GM10847 (cell line): ENCODE data around the gene FAM171A1.

ENCODE experiments used
- POLR2A ChIP-seq: IDR thresholded peaks from 2 replicates; pipeline ENCODE4 v1.6.1; 2011; ENCODE audit not compliant: insufficient read length; ENCODE audit errors: extremely low read depth

FAM171A1 gene

DNA sequence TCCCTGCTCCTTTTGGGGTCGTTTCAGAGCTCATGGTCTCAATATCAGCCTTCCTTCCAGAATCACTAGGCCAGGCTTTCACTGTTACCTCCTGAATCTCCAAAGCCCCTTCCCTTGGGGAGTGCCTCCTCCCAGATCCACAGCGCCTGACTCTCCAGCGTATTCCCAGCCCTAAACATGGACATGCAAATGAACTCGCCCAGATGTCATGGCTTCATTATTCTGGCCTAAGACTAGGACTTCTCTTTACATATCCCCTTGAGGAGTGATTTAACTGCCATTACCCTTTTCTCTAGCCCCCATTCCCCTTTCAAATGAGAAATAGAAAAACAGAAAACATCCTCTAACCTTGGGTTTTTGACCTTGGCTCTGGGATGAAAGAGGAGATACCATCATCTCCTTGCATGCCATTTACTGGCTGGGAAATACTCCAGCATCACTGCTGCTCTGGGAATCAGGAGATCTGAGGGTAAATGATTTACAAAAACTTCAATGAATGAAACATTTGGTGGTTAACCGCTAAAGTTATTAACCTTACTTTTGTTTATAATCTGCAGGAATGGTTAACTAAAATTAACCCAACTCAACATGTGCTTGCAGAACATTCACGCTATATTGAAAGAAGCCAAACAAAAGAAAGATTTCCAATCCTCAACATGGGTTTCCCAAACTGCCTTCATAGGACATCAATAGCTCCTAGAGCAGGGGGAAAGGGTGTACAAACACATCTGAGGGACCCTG, 37.0 kb downstream of the FAM171A1 start:
- TF ChIP-seq POLR2A: no peak

DNA sequence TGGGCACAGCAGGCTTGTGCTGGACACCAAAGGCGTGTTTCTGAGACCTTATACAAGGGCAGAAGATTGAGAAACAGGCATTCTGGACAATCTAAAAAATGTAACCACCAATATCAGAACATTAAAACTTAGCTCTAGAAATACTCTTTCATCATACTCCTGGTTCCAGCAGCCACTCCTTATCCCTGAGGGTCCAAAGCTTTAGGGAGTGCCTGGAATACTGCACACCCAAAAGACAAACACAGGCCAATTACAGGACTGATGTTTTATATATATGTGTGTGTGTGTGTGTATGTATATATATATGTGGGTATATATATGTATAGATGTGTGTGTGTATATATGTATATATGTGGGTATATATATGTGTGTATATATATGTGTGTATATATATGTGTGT, 39.6 kb downstream of the FAM171A1 start:
- TF ChIP-seq POLR2A: no peak

DNA sequence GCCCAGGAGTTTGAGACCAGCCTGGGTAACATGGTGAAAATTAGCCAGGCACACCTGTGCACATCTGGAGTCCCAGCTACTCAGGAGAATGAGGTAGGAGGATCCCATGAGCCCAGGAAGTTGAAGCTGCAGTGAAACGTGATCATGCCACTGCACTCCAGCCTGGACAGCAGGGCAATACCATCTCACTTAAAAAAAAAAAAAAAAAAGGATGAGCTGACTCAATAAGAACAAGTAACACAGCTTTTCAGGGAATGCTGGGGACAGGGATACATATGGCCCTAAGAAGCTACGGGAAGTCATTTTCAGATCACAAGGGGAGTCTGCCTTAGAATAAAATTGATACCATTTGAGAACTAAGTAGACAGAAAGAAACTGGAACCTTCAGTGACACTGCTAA, 41.7 kb downstream of the FAM171A1 start:
- no peak for TF ChIP-seq POLR2A

- TF ChIP-seq POLR2A: no peak
Observed at GRCh38 chr10:15325944-15326284, 45.2 kb downstream of the FAM171A1 start.

- no peak for TF ChIP-seq POLR2A
Observed at GRCh38 chr10:15325243-15325943, 45.7 kb downstream of the FAM171A1 start.

GRCh38 chr10:15324611-15325010, 46.5 kb downstream of the FAM171A1 start:
- no peak for TF ChIP-seq POLR2A

- no peak for TF ChIP-seq POLR2A
Observed at GRCh38 chr10:15324113-15324512, 47.0 kb downstream of the FAM171A1 start.

GRCh38 chr10:15322356-15322755, 48.7 kb downstream of the FAM171A1 start:
- no peak for TF ChIP-seq POLR2A

DNA sequence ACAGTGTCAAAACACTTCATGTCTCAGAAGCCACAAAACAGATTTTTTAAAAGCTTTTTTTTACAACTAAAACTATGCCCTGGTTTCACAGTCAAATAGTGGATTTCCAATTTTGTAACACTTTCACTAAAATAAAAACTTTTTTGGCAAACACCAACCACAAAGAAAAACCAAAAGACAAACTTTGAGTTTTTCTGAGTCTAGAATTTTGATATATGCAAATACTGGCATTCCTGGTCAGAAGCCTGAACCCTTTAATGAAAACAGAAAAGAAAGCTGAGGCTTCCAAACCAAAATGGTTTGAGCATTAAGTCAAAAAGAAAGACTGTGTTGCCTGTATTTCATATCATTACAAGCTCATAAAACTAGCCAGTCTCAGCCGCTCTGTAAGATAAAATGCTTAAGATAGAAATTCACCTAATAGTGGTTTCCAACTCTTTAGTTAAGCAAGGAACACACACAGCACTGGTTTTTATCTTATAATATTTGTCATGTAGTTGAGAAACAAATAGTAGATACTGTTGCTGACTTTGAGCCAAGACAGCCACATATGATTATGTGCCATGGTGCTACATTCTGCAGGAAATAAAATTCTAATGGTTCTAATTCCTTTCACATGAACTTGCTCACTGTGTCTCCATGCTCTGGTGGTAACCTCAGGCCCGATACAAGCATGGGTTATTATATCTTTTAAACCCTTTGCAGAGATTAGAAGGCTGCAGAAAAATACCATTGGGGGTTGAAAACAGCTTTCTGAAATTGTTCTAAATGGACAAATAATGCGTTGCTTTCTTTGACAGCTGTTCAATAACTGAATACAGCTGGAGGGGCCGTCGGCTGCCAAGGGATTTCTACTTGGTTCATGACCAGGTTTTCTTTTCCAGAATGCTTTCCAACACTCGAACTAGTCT, 49.4 kb downstream of the FAM171A1 start:
- no peak for TF ChIP-seq POLR2A

DNA sequence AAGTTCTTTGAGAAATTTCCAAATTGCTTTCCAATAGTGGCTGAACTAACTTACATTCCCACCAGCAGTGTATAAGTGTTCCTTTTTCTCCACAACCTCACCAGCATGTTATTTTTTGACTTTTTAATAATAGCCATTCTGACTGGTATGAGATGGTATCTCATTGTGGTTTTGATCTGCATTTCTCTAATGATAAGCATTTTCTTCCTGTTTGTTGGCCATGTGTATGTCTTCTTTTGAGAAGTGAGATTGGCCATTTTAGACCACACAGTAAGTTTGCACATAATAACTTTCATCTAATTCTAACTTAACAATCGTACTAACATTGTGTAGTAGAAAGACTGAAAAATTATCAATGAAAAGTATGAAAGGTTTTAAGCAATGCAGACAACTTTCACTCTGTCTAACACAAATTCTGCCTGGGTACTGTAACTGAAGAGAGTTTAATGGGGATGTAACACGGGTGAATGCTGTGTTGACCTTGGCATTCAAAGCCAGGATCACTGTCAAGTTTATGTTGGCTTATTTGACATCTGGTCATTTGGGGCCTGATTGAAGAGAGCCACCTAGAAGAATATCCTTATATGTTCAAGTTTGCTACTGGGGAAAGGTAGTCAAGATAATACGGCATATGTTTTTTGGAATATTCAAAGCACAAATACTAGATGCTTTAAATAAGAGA, 50.4 kb downstream of the FAM171A1 start:
- TF ChIP-seq POLR2A: no peak

- no peak for TF ChIP-seq POLR2A
Observed at GRCh38 chr10:15320118-15320517, 51.0 kb downstream of the FAM171A1 start.

GRCh38 chr10:15316871-15317464, 54.1 kb downstream of the FAM171A1 start:
- no peak for TF ChIP-seq POLR2A

DNA sequence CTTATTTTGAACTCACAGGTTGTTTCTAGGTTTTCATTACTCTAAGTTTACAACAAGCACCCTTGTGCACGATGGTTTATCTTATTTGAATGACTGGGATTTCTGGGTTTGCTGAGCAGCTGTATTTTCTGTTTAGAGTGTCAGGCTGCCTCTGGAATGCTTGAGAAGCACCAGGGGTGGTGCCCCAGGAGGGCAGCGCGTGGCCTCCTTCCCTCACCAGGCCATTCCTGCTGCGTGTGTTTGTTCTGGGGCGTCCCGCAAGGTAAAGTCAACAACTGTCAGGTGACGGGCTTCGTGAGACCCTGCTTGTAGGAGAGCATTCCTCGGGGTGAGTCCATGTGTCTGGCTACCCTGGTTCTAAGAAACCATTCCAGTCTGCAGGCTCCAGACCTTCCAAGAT, 54.9 kb downstream of the FAM171A1 start:
- no peak for TF ChIP-seq POLR2A

DNA sequence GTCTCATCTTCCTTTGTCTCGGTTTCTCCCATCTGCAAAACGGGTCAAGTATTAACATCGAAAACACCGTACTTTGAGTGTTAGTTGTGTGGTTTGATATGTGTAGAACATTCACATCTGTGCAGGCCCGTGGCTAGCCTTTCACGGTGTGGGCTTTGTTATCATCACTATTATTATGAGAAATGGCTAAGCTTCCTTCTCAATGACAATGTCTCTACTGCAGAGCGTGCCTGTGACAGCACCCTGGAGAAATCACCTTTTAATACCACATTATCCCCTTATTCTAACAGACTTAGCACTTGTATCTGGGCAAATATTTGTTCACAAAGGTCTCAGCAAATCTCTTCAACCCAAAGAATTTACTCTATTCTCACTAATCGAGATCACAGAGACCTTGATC, 55.8 kb downstream of the FAM171A1 start:
- no peak for TF ChIP-seq POLR2A

DNA sequence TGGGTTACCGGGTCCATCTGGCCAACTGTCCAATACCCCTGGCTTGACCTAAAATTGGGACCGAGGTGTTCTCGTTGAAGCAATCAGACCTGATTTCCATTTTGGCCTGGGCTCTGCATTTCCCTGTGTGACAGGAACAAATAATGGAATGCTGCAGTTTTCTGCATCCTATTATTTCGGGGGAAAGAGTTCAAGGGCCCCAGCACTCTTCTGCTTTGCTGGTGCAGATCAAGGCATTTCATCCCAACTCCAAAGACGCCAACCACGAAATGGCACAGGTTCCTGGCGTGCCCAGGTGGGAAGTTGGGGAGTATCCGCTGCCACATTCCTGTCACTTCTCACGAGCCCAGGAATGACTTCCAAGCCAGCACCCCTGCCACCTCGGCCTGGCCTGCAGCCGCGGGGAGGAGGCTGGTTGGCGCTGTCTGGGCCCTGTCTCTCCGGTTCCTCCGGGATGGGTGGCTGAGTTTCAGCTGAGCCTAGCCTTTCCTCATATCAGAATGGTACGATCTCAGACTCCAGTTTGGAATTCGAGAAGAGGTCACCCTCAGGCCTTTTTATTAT, 56.5 kb downstream of the FAM171A1 start:
- TF ChIP-seq POLR2A: no peak

DNA sequence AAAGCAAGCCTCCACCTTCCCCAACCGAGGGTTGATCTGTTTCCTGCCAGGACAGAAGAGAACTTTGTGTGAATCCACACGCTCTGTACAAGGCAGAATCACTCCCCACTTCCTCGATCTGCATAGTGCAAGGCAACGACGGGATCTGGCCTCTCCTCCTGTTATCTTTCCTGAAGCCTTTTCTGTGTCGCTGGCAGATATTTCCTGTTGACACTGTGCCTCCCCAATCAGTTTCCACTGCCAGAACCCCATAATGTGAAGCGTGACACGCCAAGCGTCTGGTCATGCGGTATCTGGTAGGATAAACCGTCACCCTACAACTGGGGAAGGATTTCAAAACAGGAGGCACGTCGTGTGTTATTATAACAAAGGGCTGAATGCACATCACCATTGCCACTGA, 57.2 kb downstream of the FAM171A1 start:
- no peak for TF ChIP-seq POLR2A
